Activated T-cell treated with anti-CD3 and anti-CD28 coated beads, Interleukin-2, amount 50 U/mL, for 4 hours (primary cell): ENCODE measurements around the gene COX5B. TPM values are rescaled to one million over a fixed set of nuclear protein-coding genes. Genes with fewer than 3 reads are reported as not detected.
"Not testable (repeated sequence)": the region's sequence is repeated elsewhere in the genome, so short reads cannot be mapped to it uniquely, and the experiment has no call there.

Experiments
- ATAC-seq, 2 donors: fragments of 200-7000 bp; cut with Tn5 transposase; one replicate each; pipeline ENCODE4 v1.10.0; 2021
- DNase-seq: peaks from one replicate; pipeline ENCODE4 v3.0.0-alpha.2; 2020
- H3K27me3 Mint-ChIP-seq: one replicate; pipeline ENCODE4 v1.8.0; 2021; ENCODE audit warnings: low read depth, mixed read lengths
- H3K36me3 Mint-ChIP-seq: one replicate; pipeline ENCODE4 v1.8.0; 2022; ENCODE audit warnings: mixed read lengths; ENCODE audit not compliant: insufficient read depth
- H3K4me1 Mint-ChIP-seq: one replicate; pipeline ENCODE4 v1.8.0; 2021; ENCODE audit warnings: low read depth, mixed read lengths
- H3K4me3 Mint-ChIP-seq: one replicate; pipeline ENCODE4 v1.8.0; 2021; ENCODE audit warnings: mild to moderate bottlenecking, moderate library complexity, mixed read lengths
- H3K9me3 Mint-ChIP-seq: one replicate; pipeline ENCODE4 v1.8.0; 2021; ENCODE audit warnings: mixed read lengths
- total RNA-seq, 3 donors: library from RNA; stranded (reverse); gene quantifications; one replicate each; pipeline ENCODE4 v1.2.1, GENCODE V29; 2021

The COX5B gene
- total RNA-seq, 3 donors from 2014 or later, result 198 to 216 (median 215) TPM

DNA sequence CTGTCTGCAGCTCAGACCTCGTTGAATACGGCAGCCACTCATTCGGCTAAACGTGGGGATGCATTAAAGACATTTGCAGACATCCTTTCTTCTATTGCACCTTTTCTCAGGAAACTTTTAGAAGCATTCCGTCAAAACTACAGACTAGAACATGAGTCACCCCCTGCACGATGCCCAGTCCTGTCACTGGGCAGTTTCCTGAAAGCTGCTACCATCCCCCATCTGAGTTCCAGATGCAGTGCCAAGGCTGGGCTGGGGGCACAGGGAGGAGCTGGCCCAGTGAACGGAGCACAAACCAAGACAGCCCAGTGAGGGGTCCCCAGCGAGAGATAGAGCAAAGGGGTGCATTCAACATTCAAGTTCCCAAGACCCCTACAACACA is 19.8 kb upstream of the COX5B start:
- H3K4me3 Mint-ChIP-seq, H3K27me3 Mint-ChIP-seq, H3K4me1 Mint-ChIP-seq, H3K36me3 Mint-ChIP-seq, ATAC-seq, H3K9me3 Mint-ChIP-seq, DNase-seq: not testable (repeated sequence)

DNA sequence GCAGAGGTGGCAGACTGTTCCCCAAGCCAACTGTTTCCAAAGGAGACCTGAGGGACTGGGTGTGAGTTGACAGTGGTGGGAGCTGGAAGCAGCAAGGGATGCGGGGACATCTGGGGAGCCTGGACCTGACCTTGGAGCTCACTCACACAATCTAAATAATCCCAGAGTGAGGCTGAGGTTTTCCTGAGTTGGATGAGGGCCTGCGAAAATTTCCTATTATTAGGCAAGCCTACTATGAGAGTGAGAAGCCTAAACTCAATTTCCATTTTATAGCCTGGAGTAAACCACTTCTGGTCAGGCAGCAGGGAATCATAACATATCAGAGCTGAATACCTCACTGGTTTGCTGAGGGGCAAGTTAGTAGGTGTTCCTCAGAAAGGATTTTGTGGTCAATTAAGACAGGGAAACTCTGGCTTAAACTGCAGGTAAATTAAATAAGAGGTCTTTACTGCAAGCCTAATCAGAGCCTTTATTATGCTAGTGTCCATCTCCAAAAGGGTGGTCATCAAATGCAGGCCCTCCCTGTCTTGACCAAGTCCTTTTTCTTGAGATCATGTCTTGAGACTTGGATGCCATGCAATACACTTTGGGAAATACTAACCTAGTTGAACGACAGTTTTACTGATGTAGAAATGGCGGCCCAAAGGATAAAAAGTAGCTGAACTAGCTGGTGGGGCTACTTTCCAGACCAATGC is 1.7 kb upstream of the COX5B start:
- H3K4me1 Mint-ChIP-seq, result peaks cover 19% of the 10 kb centered on the region
- H3K9me3 Mint-ChIP-seq, result no peaks in the 10 kb centered on the region
- no peak overlapping the region for H3K4me3 Mint-ChIP-seq
- peaks cover 10% of the 10 kb centered on the region for H3K36me3 Mint-ChIP-seq
- H3K27me3 Mint-ChIP-seq, result peaks cover 5% of the 10 kb centered on the region
- DNase-seq, result no peak
- no peak for ATAC-seq

DNA sequence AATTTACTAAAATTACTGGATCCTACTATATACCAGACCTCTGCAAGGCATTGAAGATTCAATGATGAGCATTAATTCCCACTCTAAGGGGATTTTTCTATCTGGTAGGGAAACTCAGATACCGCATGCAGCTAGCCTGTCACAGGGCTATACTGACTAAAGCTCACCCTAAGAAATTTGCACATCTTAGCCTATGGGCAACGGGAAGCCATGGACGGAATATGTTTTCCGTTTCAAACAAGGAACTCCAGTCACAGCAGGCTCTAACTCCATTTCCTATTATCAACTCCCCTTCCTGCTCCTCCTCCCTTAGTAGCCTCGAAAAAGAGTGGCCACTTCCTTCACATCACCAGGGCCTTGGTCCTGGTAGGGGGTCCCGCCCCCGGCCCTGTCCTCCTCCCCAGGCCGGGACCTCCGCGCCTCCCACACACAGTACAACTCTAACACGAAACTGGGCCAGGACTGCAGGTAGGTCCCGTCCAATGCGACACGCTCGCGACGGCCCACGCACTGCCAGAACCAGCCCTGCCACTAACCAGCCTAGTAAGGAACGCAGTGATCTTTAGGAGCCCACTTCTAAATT is 659 bp upstream of the COX5B start:
- H3K36me3 Mint-ChIP-seq, result peaks cover 16% of the 10 kb centered on the region
- ATAC-seq (peak; percentile 54 to 61), DNase-seq (no peak)

DNA sequence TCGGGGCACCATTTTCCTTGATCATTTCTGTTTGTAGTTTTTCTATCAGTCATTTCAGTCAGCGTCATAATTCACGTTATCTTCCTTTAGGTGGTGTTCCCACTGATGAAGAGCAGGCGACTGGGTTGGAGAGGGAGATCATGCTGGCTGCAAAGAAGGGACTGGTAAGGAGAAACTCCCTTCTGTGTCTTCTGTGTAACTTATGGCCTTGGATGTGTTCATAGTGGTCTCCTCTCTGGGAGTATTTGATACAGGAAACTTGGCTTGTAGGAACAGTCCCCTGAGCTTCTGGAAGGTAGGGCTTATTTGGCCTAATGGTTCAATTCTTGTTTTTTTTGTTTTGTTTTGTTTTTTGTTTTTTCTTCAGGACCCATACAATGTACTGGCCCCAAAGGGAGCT is 1.1 kb downstream of the COX5B start:
- ATAC-seq (no peak), DNase-seq (no peak)
- Mint-ChIP-seq H3K4me1 (peaks cover 19% of the 10 kb centered on the region), H3K27me3 (no peaks in the 10 kb centered on the region), H3K36me3 (peaks cover 20% of the 10 kb centered on the region), H3K4me3 (peak overlapping the region; percentile 90), H3K9me3 (no peaks in the 10 kb centered on the region)

More for the DNA sequence above, 659 bp upstream of the COX5B start:
- Mint-ChIP-seq H3K4me3 (peak overlapping the region; percentile 90), H3K27me3 (no peaks in the 10 kb centered on the region), H3K4me1 (peaks cover 19% of the 10 kb centered on the region), H3K9me3 (no peaks in the 10 kb centered on the region)

DNA sequence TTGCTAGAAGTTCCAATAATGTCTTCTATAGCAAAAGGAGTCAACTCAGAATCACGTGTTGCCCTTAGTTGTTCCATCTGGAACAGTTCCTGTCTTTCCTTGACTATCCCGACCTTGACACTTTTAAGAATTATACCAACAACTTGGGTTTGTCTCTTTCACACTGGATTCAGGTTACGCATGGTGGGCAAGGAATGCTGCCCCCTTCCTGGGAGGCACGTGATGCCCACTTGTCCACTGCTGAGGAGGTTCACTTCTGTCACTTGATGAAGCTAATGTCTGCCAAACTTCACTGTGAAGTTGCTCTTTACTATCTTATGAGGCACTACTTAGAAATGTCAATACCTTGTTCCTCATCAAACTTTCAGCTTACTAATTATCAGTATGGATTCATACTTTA is 5.3 kb downstream of the COX5B start:
- H3K9me3 Mint-ChIP-seq, result no peaks in the 10 kb centered on the region
- H3K27me3 Mint-ChIP-seq, result no peaks in the 10 kb centered on the region
- peaks cover 14% of the 10 kb centered on the region for H3K4me1 Mint-ChIP-seq
- H3K36me3 Mint-ChIP-seq, result peaks cover 36% of the 10 kb centered on the region
- ATAC-seq (no peak), DNase-seq (no peak)
- H3K4me3 Mint-ChIP-seq, result no peak overlapping the region

DNA sequence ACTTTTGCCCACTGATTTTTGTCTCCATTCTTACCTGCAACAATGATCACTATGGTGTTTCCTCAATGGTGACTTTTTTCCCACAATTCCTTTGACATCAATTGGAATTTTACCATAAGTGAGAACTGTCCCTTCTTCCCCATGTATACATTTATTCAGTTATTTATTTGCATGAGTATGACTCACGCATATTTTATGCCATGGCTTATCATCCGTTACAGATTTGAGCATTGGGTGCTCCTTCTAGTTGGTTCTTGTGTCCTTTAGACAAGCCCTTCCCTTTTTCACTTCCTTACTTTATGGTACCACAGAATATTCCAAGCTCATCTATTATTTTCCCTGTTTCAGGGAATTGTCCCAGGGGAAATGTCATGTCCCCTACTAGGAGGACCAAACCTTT is 7.6 kb downstream of the COX5B start:
- Mint-ChIP-seq H3K4me1 (peaks cover 3% of the 10 kb centered on the region), H3K36me3 (peaks cover 37% of the 10 kb centered on the region), H3K27me3 (no peaks in the 10 kb centered on the region), H3K4me3 (no peak overlapping the region), H3K9me3 (no peaks in the 10 kb centered on the region)
- ATAC-seq (no peak), DNase-seq (no peak)

DNA sequence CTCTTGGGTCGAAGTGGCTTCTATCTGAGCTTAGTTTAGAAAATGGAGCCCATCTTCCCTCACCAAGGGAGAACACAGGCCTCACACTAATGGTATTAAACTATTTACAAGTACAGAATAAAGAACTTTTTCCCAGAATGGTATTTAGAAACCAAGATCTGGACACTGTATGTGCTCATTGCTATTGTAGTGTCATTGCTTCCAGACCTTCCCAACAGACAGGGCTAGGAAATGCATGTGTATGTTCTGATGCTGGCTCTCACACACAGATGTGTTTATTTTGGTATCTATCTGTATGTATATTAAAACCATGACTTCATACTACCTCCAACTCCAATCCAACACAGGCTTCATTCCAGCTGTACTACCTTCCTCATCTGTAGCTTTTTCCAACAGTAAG is 8.0 kb downstream of the COX5B start:
- no peak overlapping the region for H3K4me3 Mint-ChIP-seq
- H3K27me3 Mint-ChIP-seq, result no peaks in the 10 kb centered on the region
- no peak for DNase-seq
- H3K4me1 Mint-ChIP-seq, result peaks cover 2% of the 10 kb centered on the region
- peaks cover 37% of the 10 kb centered on the region for H3K36me3 Mint-ChIP-seq
- ATAC-seq, result no peak
- H3K9me3 Mint-ChIP-seq, result no peaks in the 10 kb centered on the region

DNA sequence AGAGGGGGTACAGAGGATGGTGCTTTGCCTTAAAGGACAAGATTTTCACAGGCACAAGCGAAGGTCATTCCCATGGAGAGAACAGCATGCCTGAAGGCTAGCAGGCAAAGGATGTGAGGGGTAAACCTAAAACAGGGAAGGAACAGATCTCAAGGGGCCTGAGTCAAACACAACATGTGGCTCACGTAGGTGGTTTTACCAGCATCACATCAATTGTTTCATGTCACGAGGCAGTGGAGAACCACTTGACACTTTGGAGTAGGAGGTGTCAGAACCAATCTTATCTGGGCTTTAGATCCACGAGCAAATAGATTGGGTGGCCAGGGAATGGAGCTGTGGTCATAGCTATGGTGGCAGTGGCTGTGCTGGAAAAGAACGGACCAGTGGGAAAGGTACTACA is 8.4 kb downstream of the COX5B start:
- peak in 1 of 2 donors; percentile 59 for ATAC-seq
- peaks cover 33% of the 10 kb centered on the region for H3K36me3 Mint-ChIP-seq
- no peak overlapping the region for H3K4me3 Mint-ChIP-seq
- H3K9me3 Mint-ChIP-seq, result no peaks in the 10 kb centered on the region
- no peak for DNase-seq
- H3K27me3 Mint-ChIP-seq, result no peaks in the 10 kb centered on the region
- peaks cover 2% of the 10 kb centered on the region for H3K4me1 Mint-ChIP-seq

DNA sequence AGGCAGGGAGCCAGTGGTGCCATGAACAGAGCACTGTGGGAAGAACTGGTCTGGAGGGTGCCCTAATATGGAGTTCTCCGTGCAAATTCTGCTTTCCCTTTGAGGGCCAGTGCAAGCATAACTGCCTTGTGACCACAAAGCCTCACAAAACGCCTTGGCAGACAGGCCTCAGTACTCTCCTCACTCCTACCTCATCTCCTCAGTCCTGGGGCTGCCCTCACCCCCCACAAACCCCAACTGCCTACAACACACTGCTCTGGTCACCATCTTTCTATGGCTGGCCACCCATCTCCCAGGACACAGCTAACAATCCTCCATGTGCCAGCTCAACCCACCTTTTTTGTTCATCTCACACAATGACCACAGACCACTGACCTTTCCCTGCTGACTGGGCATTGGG is 8.9 kb downstream of the COX5B start:
- ATAC-seq, result no peak

DNA sequence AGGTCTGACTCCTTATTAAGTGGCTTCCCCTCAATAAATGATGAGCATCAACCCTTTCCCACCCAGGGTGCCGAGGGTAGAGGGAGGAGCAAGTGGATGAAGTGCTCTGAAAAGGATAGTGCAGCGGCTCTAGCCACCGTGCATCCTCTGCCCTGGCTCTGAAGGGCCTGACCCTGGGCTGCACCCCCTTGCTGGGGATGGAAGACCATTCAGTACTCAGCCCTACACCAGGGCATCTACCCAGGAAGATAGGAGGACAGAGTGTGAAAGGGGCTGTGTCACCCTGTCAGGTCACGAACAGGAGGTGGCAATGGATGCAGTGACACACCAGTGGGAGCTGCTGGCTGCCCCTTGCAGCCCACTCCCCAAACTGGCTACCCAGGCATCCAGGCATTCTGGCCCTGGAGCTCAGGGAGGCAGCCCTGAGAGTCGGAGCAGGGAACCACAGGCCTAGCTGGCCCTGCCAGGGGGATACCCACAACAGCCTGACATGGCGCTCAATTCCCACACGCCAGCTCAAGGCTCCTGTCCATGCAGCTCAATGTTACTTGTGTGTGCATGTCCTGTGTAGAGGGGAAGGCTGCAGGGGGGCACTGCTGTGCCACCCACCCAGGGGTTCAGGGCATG is 10.4 kb downstream of the COX5B start:
- Mint-ChIP-seq H3K4me1 (peaks cover 8% of the 10 kb centered on the region), H3K9me3 (no peaks in the 10 kb centered on the region), H3K4me3 (no peak overlapping the region), H3K36me3 (peaks cover 30% of the 10 kb centered on the region), H3K27me3 (no peaks in the 10 kb centered on the region)
- ATAC-seq, result no peak
- DNase-seq, result no peak

More for the DNA sequence above, 8.9 kb downstream of the COX5B start:
- Mint-ChIP-seq H3K4me3 (no peak overlapping the region), H3K9me3 (no peaks in the 10 kb centered on the region), H3K27me3 (no peaks in the 10 kb centered on the region), H3K4me1 (peaks cover 2% of the 10 kb centered on the region), H3K36me3 (peaks cover 31% of the 10 kb centered on the region)
- DNase-seq, result no peak

DNA sequence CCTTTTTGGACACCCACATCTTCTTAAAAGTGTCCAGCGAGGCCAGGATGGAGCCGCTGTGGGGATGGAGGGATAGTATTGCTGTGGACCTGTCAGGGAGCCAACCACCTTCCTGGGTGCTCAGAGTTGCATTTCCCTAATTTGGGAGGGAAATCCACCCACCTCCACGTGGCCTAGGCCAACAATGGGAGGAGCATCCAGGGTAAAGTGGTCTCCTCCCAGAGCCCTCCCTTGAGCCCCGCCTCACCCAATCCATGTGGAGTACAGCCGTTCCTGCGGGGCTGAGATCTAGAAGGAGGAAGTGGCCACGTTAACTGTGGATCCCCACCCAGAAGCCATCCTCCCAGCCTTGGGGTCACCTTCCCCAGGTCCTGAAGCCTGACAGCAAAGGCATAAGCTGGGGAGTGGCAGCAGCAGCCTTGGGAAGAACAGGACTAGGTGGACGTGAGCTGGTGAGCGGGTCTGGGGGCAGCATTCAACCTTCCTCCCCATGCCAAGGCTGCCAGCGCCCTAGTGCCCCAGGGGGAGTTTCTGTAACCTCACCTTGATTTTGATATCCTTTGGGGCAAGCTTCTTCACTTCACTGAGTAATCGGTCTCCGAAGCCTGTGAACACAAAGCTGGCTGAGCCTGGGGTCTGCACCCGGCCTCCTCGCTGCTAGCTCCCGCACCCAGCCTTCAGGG is 11.2 kb downstream of the COX5B start:
- no peaks in the 10 kb centered on the region for H3K27me3 Mint-ChIP-seq
- H3K4me1 Mint-ChIP-seq, result peaks cover 16% of the 10 kb centered on the region
- no peaks in the 10 kb centered on the region for H3K9me3 Mint-ChIP-seq
- H3K4me3 Mint-ChIP-seq, result no peak overlapping the region
- no peak for DNase-seq
- peaks cover 32% of the 10 kb centered on the region for H3K36me3 Mint-ChIP-seq
- ATAC-seq, result no peak

DNA sequence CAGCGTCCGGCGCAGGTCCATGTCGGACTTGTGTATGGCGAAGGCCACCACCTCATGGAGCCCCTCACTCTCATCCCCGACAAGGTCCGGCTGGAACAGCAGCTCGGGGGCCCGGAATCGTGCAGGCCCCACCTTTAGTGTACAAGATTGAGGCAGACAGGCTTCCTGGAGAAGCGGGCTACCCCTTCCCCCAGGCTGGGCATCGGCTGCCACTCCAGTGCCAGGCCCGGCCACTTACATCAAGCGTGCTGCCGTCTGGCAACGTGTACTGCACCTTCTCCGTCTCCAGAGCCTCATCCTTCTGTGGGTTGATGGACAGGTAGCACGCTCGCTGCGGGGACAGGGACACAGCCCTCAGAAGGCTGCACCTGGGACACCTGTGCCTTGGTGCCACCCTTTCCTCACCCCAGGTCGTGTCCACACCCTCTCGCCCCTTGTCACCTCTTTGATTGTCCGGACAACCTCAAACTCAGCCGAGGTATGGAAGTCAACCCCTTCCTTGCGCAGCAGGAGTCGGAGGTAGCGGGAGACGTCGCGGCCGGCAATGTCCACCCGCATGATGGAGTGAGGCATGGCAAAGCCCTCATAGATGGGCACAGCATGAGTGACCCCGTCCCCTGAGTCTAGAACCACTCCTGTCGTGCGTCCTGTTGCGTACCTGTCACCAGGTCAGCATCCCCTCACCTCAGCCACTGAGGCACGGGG is 12.3 kb downstream of the COX5B start:
- Mint-ChIP-seq H3K4me1 (peaks cover 23% of the 10 kb centered on the region), H3K4me3 (no peak overlapping the region)

DNA sequence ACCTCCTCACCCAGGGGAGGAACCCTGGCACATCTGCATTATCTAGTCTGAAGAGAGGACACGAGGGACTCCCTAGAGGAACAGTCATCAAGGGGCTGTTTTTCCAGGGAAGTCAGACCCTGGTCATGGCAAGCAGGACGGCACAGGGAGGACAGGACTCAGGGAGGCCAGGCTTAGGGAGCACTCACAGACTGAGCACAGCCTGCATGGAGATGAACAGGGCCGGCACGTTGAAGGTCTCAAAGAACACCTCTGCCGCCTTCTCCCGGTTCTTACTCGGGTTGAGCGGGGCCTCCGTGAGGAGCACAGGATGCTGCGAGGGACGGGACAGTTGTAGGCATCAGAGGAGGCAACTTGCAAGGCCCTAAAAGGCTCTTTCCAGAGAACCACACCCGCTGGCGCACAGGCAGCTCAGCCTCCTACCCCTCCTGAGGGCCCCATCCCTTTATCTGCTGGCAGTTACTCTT is 12.9 kb downstream of the COX5B start:
- H3K4me3 Mint-ChIP-seq, result no peak overlapping the region
- H3K27me3 Mint-ChIP-seq, result no peaks in the 10 kb centered on the region
- DNase-seq (no peak), ATAC-seq (no peak)
- peaks cover 23% of the 10 kb centered on the region for H3K4me1 Mint-ChIP-seq
- peaks cover 32% of the 10 kb centered on the region for H3K36me3 Mint-ChIP-seq
- no peaks in the 10 kb centered on the region for H3K9me3 Mint-ChIP-seq

More for the DNA sequence above, 12.3 kb downstream of the COX5B start:
- Mint-ChIP-seq H3K36me3 (peaks cover 32% of the 10 kb centered on the region), H3K9me3 (no peaks in the 10 kb centered on the region), H3K27me3 (no peaks in the 10 kb centered on the region)
- DNase-seq, result no peak
- no peak for ATAC-seq
